Fibroblast of mammary gland (primary cell): ENCODE data around the gene ADCK1.

Experiments used
- DNase-seq: peaks from one replicate; pipeline ENCODE4 v3.0.0-alpha.2; 2010; ENCODE audit warnings: low read depth
- H3K4me3 ChIP-seq: 2 replicates; pipeline ENCODE4 v1.5.1; 2011; ENCODE audit warnings: low read depth, mild to moderate bottlenecking, low read length, moderate library complexity; ENCODE audit not compliant: control insufficient read depth
- CTCF ChIP-seq: conservative IDR thresholded peaks from 2 replicates; pipeline ENCODE4 v1.5.1; 2011; ENCODE audit warnings: low read depth, low read length, inconsistent platforms; ENCODE audit not compliant: control insufficient read depth, insufficient read depth

Gene ADCK1

GRCh38 chr14:77980475-77981321 is 180.8 kb downstream of the ADCK1 start:
- H3K4me3 ChIP-seq = peak overlapping the region; percentile 1
- no peak for TF ChIP-seq CTCF
- DNase-seq = no peak
